Measurements from ENCODE around the gene PPP1R14B.

Gene PPP1R14B

GRCh38 chr11:64223001-64223651 lies 23.6 kb downstream of the PPP1R14B start:
- ChIA-PET CTCF (interaction anchor here (1.1 to 30.9 kb wide), 3 partner anchors 13 to 81 kb away, joined by 5 to 368 read pairs (median 7); partner anchors contain the start of genes FERMT3 and PLCB3), POLR2A (interaction anchor here (0.6 to 1.2 kb wide), 2 partner anchors 10 to 38 kb away, joined by 3 to 4 read pairs; partner anchors contain the start of gene STIP1)
- TF ChIP-seq CTCF (IDR thresholded peaks at IDR 0.05; ENCODE audit: control extremely low read depth, extremely low read depth, low read depth, missing control alignments): no peak
- no peak for DNase-seq (ENCODE audit: extremely low spot score)

DNA sequence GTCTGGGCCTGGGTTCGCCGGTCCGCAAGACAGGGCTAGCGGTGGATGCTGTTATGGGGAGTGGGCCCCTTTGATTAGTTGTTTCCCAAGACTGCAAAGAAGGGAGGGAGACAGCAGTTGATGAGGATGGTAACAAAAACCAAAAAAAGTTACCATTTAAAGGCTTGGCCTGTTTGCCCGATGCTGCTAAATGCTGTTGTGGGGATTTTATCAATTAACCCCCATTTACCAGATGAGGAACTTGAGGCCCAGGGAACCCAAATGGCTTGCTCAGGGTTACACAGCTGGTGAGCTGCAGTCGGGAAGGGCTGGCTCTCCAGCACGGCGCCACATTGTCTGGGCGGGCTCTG lies 24.1 kb downstream of the PPP1R14B start:
- POLR2A ChIA-PET: interaction anchor here (0.6 kb wide), 1 partner anchor 10 kb away, joined by 4 read pairs; no protein-coding TSS in a partner anchor
- TF ChIP-seq CTCF (IDR thresholded peaks at IDR 0.05; ENCODE audit: control extremely low read depth, extremely low read depth, low read depth, missing control alignments): no peak
- no peak for DNase-seq (ENCODE audit: extremely low spot score)
- CTCF ChIA-PET: interaction anchor here (1.3 to 30.9 kb wide), 3 partner anchors 12 to 82 kb away, joined by 3 to 368 read pairs (median 7); partner anchors contain the start of gene FERMT3

DNA sequence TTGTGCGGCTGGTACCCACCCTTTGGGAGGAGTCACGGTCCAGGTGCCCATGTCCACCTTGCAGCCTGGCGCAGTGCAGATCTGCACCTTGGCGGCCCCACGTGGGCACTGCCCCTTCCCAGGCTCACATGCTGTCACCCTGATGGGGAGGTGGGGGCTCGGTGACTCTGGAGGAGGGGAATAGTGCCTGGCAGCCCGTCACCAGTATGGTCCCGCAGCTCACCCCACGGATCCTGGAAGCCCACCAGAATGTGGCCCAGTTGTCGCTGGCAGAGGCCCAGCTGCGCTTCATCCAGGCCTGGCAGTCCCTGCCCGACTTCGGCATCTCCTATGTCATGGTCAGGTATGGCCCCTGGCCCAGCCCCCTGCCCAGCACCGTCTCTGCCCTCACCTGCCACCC lies 25.9 kb downstream of the PPP1R14B start:
- ChIA-PET POLR2A (interaction anchor here (0.8 kb wide), 1 partner anchor 15 kb away, joined by 3 read pairs; no protein-coding TSS in a partner anchor), CTCF (interaction anchor here (1.5 to 30.9 kb wide), 2 partner anchors 10 to 24 kb away, joined by 3 to 368 read pairs; partner anchors contain the start of gene FERMT3)
- no peak for DNase-seq (ENCODE audit: extremely low spot score)
- TF ChIP-seq CTCF (IDR thresholded peaks at IDR 0.05; ENCODE audit: control extremely low read depth, extremely low read depth, low read depth, missing control alignments): no peak

DNA sequence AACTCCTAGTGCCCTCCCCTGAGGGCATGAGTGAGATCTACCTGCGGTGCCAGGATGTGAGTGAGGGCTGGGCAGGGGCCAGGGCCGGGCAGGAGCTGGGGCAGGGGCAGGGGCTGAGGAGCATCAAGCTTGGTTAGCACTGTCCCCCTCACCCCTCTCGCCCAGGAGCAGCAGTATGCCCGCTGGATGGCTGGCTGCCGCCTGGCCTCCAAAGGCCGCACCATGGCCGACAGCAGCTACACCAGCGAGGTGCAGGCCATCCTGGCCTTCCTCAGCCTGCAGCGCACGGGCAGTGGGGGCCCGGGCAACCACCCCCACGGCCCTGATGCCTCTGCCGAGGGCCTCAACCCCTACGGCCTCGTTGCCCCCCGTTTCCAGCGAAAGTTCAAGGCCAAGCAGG lies 26.5 kb downstream of the PPP1R14B start:
- TF ChIP-seq CTCF (IDR thresholded peaks at IDR 0.05; ENCODE audit: control extremely low read depth, extremely low read depth, low read depth, missing control alignments): no peak
- POLR2A ChIA-PET: interaction anchor here (0.8 kb wide), 1 partner anchor 14 kb away, joined by 3 read pairs; no protein-coding TSS in a partner anchor
- CTCF ChIA-PET: interaction anchor here (1.5 to 30.9 kb wide), 2 partner anchors 10 to 25 kb away, joined by 3 to 368 read pairs; partner anchors contain the start of gene FERMT3
- no peak for DNase-seq (ENCODE audit: extremely low spot score)

DNA sequence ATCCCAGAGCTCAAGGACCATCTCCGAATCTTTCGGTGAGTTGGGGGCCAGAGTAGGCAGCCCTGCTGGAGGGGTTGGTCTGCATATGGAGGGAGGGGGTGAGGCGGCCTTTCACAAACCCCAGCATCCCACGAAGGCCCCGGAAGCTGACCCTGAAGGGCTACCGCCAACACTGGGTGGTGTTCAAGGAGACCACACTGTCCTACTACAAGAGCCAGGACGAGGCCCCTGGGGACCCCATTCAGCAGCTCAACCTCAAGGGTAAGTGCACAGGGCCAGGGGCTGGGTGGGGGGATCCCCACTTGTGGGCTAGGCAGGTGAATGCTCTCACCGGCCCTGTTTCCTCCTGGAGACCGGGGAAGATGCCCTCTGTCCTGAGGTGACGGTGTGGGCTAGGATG lies 27.0 kb downstream of the PPP1R14B start:
- ChIA-PET POLR2A (no interaction called here), CTCF (interaction anchor here (1.5 to 30.9 kb wide), 2 partner anchors 9 to 25 kb away, joined by 3 to 368 read pairs; partner anchors contain the start of gene FERMT3)
- no peak for TF ChIP-seq CTCF (IDR thresholded peaks at IDR 0.05; ENCODE audit: control extremely low read depth, extremely low read depth, low read depth, missing control alignments)
- DNase-seq (ENCODE audit: extremely low spot score): no peak

DNA sequence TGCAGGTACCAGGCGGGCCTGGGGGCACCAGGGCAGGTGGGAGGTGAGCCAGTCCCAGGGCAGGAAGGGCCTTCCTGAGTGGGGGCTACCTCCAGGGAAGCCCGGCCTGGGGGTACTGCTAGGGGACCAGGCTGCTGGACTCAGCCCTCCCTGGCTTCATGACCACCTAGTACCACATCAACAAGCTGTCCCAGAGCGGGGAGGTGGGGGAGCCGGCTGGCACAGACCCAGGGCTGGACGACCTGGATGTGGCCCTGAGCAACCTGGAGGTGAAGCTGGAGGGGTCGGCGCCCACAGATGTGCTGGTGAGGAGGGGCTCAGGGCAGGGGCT lies 27.4 kb downstream of the PPP1R14B start:
- ChIA-PET POLR2A (no interaction called here), CTCF (interaction anchor here (1.5 to 30.9 kb wide), 2 partner anchors 9 to 26 kb away, joined by 3 to 368 read pairs; partner anchors contain the start of gene FERMT3)
- DNase-seq (ENCODE audit: extremely low spot score): no peak
- no peak for TF ChIP-seq CTCF (IDR thresholded peaks at IDR 0.05; ENCODE audit: control extremely low read depth, extremely low read depth, low read depth, missing control alignments)
